HT-29 (cell line): ENCODE data around the gene MRPL2. TPM values are rescaled to one million over a fixed set of nuclear protein-coding genes. Genes with fewer than 3 reads are reported as not detected.

ENCODE experiments used
- DNase-seq: peaks from one replicate; pipeline ENCODE4 v3.0.0-alpha.2; 2015; ENCODE audit warnings: low spot score
- total RNA-seq: library from RNA; depleted of rRNA; stranded (reverse); fragments of >200 nt; shearing (Covaris generic); gene quantifications from 2 replicates; pipeline ENCODE4 v1.2.3, GENCODE V29; 2014; rRNA removed

The MRPL2 gene
- total RNA-seq, 1 experiment from 2014 or later = 79.1 TPM

- DNase-seq = peak; percentile 71
These were observed 37.8 kb downstream of the MRPL2 start, which contains the start of gene RRP36 for GRCh38 chr6:43021270-43022047. TSS of gene RRP36 (plus strand) at chr6:43021623. CDS start at chr6:43021655, 32 bp downstream.

- peak; percentile 10 for DNase-seq
These were observed 38.4 kb downstream of the MRPL2 start for GRCh38 chr6:43020847-43021246.

- DNase-seq = no peak
These were observed 39.1 kb downstream of the MRPL2 start for GRCh38 chr6:43020052-43020705.

GRCh38 chr6:43019152-43019551 is 40.1 kb downstream of the MRPL2 start:
- no peak for DNase-seq

GRCh38 chr6:43016943-43017334 is 42.3 kb downstream of the MRPL2 start:
- no peak for DNase-seq

GRCh38 chr6:43016176-43016942 is 42.9 kb downstream of the MRPL2 start:
- no peak for DNase-seq

- DNase-seq = no peak
These were observed 44.8 kb downstream of the MRPL2 start for GRCh38 chr6:43014434-43014909.

GRCh38 chr6:43013843-43014433 is 45.3 kb downstream of the MRPL2 start, which contains the start of the genes KLHDC3 and MEA1:
TSS of gene KLHDC3 (plus strand) at chr6:43014249. CDS start at chr6:43017193, 2,944 bp downstream.
TSS of gene MEA1 (minus strand) at chr6:43013946. CDS start at chr6:43013813, 133 bp downstream.
- peak; percentile 98 for DNase-seq

GRCh38 chr6:43013097-43013842 is 46.0 kb downstream of the MRPL2 start:
- DNase-seq = peak; percentile 19

GRCh38 chr6:43012364-43012763 is 46.9 kb downstream of the MRPL2 start:
- no peak for DNase-seq

GRCh38 chr6:43011207-43011606 is 48.0 kb downstream of the MRPL2 start:
- no peak for DNase-seq

- peak; percentile 67 for DNase-seq
These were observed 50.1 kb downstream of the MRPL2 start for GRCh38 chr6:43009124-43009523.

- no peak for DNase-seq
These were observed 52.1 kb downstream of the MRPL2 start for GRCh38 chr6:43007126-43007525.

- DNase-seq = no peak
These were observed 53.0 kb downstream of the MRPL2 start for GRCh38 chr6:43006251-43006650.

- no peak for DNase-seq
These were observed 53.4 kb downstream of the MRPL2 start for GRCh38 chr6:43005844-43006243.

Other genes with a start within 250 kb of the MRPL2 start
- 63.6 and 67.1 TPM in 2 replicates for gene RPL7L1, start 179.8 kb downstream of the MRPL2 start, total RNA-seq
- not detected in 2 replicates for gene PTCRA, start 143.4 kb downstream of the MRPL2 start, total RNA-seq
- 50.2 and 54.5 TPM in 2 replicates for gene CNPY3, start 130.0 kb downstream of the MRPL2 start, total RNA-seq
- gene GNMT, start 98.7 kb downstream of the MRPL2 start, total RNA-seq = not detected in 2 replicates
- gene PEX6, start 80.3 kb downstream of the MRPL2 start, total RNA-seq = 40.9 and 50.5 TPM in 2 replicates
- gene PPP2R5D, start 74.9 kb downstream of the MRPL2 start, total RNA-seq = 48.1 and 53.4 TPM in 2 replicates
- 91.0 and 91.3 TPM in 2 replicates for gene MEA1, start 45.5 kb downstream of the MRPL2 start, total RNA-seq
- 120 and 126 TPM in 2 replicates for gene KLHDC3, start 45.2 kb downstream of the MRPL2 start, total RNA-seq
- 76.7 and 82.0 TPM in 2 replicates for gene RRP36, start 37.8 kb downstream of the MRPL2 start, total RNA-seq
- 20.9 and 21.1 TPM in 2 replicates for gene CUL7, start 5.6 kb downstream of the MRPL2 start, total RNA-seq
- 47.6 and 58.8 TPM in 2 replicates for gene KLC4, start 197 bp upstream of the MRPL2 start, total RNA-seq
- 48.0 and 56.3 TPM in 2 replicates for gene PTK7, start 16.9 kb upstream of the MRPL2 start, total RNA-seq
- 49.2 and 57.4 TPM in 2 replicates for gene SRF, start 111.8 kb upstream of the MRPL2 start, total RNA-seq
- 13.5 and 17.2 TPM in 2 replicates for gene CUL9, start 122.8 kb upstream of the MRPL2 start, total RNA-seq
- 125 and 130 TPM in 2 replicates for gene DNPH1, start 170.0 kb upstream of the MRPL2 start, total RNA-seq
- 0.73 and 0.79 TPM in 2 replicates for gene TTBK1, start 184.0 kb upstream of the MRPL2 start, total RNA-seq
- not detected in 2 replicates for gene SLC22A7, start 238.8 kb upstream of the MRPL2 start, total RNA-seq
- not detected in 2 replicates for gene CRIP3, start 249.4 kb upstream of the MRPL2 start, total RNA-seq